ENCODE data around the gene TALDO1.
A peak's percentile ranks its signal among the peaks of the same experiment; 100 is the strongest.
"Not testable (repeated sequence)": the region's sequence is repeated elsewhere in the genome, so short reads cannot be mapped to it uniquely, and the experiment has no call there.

TALDO1 gene

GRCh38 chr11:737366-737765 lies 9.9 kb upstream of the TALDO1 start:
- DNase-seq (ENCODE audit: low read depth) = no peak

DNA sequence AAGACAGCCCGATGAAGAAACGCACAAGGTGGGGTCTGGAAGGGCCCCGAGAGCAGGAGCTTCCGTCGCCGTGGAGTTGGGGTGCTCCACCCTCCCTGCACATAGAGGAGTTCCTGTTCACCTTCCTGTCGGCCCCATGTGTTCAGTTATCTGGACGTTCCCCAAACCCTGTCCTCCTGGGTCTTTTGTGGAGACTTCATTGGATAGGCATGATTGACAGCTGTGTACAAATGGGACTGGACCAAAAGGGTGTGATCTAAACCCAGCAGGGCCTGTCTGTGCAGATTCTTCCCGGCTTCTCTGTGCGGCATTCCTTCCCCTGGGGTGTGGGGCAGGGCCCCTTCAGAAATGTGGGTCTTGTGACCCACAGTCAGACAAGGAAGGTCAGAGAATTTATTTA lies 9.4 kb upstream of the TALDO1 start:
- not testable (repeated sequence) for DNase-seq (ENCODE audit: low read depth)

DNA sequence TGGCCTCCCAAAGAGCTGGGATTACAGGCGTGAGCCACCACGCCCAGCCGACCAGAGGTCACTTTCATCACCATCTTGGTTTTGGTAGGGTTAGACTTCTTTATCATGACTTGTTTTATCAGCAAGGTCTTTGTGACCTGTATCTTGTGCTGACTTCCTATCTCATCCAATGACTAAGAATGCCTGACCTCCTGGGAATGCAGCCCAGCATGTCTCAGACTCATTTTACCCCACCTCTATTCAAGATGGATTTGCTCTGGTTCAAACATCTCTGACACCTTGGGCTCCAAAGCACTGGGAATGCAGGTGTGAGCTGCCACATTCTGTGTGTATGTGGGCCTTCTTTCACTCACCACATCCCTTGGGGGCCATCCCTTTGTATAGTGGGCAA lies 5.1 kb upstream of the TALDO1 start:
- DNase-seq (ENCODE audit: low read depth) = no peak

DNA sequence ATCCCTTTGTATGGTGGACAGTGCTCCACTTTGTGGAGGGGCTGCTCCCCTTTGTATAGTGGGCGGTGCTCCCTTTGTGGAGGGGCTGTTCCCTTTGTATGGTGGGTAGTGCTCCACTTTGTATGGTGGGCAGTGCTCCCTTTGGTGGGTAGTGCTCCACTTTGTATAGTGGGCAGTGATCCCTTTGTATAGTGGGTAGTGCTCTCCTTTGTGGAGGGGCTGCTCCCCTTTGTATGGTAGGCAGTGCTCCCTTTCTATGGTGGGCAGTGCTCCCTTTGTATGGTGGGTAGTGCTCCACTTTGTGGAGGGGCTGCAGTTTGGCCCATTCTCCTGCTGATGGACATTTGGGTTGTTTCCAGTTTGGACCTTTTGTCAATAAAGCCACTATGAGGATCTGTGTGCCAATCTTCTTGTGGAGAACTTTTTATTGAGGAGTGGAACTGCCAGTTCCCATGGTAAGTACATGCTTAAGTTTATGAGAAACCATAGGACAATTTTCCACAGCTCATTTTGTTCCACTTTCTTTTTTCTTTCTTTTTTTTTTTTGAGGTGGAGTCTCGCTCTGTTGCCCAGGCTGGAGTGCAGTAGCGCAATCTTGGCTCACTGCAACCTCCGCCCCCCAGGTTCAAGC lies 4.6 kb upstream of the TALDO1 start:
- no peak for DNase-seq (ENCODE audit: low read depth)

GRCh38 chr11:745428-745827 lies 1.8 kb upstream of the TALDO1 start:
- no peak for DNase-seq (ENCODE audit: low read depth)

DNA sequence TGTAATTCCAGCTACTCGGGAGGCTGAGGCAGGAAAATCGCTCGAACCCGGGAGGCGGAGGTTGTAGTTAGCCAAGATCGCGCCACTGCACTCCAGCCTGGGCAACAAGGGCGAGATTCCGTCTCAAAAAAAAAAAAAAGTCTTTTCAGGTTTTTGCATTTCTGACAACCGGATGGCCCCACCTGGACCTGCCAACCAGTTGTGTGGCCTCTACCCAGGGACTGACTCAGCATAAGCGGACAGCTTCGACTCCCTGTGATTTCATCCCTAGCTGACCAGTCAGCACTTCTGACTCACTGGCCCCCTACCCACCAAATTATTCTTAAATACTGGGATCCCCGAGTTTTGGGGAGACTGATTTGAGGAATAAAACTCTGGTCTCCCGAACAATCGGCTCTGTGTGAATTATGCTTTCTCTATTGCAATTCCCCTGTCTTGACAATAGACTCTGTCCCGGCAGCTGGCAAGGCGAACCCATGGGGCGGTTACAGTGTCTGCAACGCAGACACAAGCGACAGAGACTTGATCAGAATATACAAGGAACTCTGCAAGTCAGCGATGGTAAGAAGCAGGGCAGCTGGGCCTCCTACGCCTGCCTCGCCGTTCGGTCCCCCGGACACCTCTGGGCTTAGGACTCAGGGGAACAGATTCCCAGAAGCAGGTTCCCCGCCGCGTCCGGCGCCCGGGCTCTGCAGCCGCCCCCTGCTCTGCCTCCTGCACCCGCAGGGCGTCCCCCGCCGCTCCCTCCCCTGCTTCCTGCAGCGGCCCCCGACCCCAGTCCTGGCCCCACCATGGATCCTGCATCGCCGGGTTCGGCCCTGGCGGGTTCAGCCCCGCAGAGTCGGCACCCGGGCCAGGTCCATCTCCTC lies 741 bp upstream of the TALDO1 start:
- DNase-seq (ENCODE audit: low read depth) = no peak

DNA sequence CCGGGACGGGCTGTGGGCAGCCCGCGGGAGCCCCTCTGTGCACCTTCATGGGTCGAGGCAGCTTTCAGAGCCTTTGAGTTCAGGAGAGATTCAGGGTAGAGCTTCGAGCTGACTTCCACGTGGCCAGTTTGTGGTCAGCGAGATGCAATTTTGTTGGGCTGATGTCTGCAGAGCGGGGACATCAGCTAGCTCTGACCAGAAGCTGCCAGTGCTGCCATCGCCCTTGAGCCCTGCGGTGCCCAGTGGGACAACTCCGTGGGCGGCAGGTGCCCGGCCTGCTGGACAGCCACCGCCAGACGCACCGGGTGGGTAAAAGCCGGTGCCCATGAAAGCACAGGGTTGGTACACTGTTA lies 719 bp downstream of the TALDO1 start:
- no peak for DNase-seq (ENCODE audit: low read depth)

GRCh38 chr11:749731-750130 lies 2.5 kb downstream of the TALDO1 start:
- DNase-seq (ENCODE audit: low read depth) = no peak

DNA sequence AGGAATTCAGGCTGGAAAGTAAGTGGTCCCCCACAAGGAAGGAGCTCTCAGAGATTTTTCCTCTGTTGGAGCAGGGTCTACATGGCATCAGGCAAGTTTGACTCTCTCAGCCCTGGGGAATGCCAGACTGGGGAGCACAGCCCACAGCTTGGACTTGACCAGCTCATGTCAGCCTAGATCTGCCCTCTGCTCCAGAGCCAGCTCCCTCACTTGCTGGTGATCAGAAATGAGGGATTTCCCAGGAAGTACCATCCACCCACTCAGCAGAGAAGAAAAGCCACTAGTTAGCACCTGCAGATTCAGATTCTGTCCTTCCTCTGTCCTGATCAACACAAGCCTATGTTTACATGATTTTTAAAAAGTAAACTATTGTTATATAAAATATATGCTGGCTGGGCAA lies 13.0 kb downstream of the TALDO1 start:
- no peak for DNase-seq (ENCODE audit: low read depth)

DNA sequence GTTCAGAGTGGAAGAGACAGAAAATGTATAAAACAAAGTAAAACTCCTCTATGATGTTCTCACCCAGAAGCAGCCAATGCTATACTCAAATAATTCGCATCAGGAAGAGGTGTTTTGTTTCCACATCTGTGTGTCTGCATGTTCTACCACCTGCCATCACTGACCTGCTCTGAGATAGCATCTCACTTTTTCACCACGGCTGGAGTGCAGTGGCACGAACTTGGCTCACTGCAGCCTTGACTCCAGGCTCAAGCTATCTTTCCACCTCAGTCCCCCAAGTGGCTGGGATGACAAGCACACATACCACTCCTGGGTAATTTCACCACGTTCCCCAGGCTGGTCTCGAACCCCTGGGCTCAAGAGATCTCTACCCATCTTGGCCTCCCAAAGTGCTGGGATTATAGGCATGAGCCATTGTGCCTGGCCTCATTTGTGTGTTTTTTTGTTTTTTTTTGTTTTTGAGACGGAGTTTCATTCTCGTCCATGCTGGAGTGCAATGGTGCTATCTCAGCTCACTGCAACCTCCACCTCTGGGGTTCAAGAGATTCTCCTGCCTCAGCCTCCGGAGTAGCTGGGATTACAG lies 14.4 kb downstream of the TALDO1 start:
- DNase-seq (ENCODE audit: low read depth) = no peak

- DNase-seq (ENCODE audit: low read depth) = peak; percentile 76
Measured at GRCh38 chr11:762421-763072, 15.3 kb downstream of the TALDO1 start.

GRCh38 chr11:763073-763463 lies 15.8 kb downstream of the TALDO1 start:
- DNase-seq (ENCODE audit: low read depth) = no peak

DNA sequence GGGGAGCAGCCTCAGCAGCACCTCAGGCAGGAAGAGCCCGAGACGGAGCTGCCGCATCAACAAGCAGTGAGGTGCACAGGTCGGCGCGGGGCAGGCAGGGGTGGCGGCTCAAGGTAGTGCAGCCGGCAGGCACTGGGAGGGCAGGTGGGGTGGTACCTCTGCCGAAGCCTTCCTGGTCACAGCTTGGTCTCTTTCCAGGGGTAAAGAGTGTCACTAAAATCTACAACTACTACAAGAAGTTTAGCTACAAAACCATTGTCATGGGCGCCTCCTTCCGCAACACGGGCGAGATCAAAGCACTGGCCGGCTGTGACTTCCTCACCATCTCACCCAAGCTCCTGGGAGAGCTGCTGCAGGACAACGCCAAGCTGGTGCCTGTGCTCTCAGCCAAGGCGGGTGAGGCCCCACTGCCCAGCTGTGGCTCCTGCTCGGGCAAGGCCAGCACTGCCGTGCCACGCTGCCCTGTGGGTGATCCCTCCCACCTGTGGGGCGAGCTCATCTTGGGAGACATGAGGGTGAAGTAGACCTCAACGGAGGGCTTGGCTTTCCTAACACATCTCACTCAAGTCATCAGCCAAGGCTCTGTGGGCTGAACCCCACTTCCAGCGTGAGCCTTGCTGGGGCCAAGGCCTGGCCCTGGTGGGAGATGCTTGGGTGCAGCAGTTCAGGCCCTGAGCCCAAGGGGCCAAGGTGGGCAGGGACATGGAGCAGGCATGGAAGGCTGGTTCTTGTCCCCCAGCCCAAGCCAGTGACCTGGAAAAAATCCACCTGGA lies 16.5 kb downstream of the TALDO1 start:
- DNase-seq (ENCODE audit: low read depth) = no peak

DNA sequence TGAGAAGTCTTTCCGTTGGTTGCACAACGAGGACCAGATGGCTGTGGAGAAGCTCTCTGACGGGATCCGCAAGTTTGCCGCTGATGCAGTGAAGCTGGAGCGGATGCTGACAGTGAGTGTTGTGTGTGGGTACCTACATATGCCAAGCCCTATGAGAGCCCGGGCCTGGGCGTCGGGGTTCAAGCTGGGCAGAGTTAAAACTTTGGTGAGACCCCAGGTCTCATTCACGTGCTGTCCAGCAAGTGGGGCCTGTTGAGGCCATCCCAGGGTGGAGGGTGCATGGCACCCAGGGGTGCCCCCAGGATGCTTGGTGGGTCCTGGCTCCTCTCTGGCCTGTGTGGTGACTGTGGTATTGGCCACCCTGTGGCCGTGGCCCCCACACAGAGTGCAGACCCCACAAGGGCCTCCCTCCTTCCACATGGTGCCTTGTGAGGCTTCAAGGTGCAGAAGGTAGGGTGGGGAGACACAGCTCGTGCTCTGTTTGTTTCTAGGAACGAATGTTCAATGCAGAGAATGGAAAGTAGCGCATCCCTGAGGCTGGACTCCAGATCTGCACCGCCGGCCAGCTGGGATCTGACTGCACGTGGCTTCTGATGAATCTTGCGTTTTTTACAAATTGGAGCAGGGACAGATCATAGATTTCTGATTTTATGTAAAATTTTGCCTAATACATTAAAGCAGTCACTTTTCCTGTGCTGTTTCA lies 17.2 kb downstream of the TALDO1 start:
- no peak for DNase-seq (ENCODE audit: low read depth)

DNA sequence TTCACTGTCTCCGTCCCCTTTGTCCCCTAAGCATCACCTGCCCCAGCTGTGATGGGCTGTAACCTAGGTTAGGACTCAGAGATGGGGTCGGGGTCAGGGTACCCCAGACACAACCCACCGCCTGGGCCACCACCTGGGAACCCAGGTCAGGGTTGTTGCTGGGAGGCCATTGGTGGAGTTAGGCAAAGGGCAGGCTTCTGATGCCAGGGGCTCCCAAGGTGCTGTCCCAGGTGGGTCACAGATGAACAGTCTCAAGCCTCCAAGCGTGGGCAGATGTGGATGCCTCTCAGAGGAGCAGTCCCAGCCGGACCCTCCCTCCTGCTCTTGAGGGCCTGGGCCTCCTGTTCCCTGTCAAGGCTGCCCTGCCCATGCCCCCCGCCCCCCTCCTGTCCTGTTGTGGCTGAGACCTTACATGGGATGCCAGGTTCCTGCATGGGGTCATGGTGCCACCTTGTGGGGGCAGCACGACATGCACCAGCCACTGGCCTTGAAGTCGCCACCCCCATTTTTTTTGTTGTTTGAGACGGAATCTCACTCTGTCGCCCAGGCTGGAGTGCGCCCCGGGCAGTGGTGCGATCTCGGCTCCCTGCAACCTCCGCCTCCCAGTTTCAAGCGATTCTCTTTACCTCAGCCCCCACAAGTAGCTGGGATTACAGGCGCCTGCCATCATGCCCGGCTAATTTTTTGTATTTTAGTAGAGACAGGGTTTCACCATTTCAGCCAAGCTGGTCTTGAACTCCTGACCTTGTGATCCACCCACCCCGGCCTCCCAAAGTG lies 17.9 kb downstream of the TALDO1 start:
- DNase-seq (ENCODE audit: low read depth) = no peak

DNA sequence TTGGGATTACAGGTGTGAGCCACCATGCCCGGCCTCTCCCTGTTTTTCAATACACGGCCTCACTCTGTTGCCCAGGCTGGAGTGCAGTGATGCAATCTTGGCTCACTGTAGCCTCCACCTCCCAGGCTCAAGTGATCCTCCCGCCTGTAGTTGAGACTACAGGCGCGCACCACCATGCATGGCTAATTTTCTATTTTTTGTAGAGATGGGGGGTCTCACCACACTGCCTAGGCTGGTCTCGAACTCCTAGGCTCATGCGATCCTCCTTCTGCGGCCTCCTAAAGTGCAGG lies 18.5 kb downstream of the TALDO1 start:
- DNase-seq (ENCODE audit: low read depth) = no peak

GRCh38 chr11:766106-766935 lies 19.1 kb downstream of the TALDO1 start:
- no peak for DNase-seq (ENCODE audit: low read depth)

- DNase-seq (ENCODE audit: low read depth) = no peak
Measured at GRCh38 chr11:766936-767210, 19.6 kb downstream of the TALDO1 start.

- DNase-seq (ENCODE audit: low read depth) = no peak
Measured at GRCh38 chr11:767238-767637, 20.0 kb downstream of the TALDO1 start.

GRCh38 chr11:769887-770641 lies 22.8 kb downstream of the TALDO1 start:
- DNase-seq (ENCODE audit: low read depth) = no peak
